ENCODE results near the gene WFDC11. TPM values are rescaled to one million over a fixed set of nuclear protein-coding genes. Genes with fewer than 3 reads are reported as not detected.

The WFDC11 gene
- total and polyA plus RNA-seq, 2 of the 4 experiments (the other 2 are of a cell fraction) = not detected

- no peaks in the 10 kb centered on the region for H3K79me1 ChIP-seq (ENCODE audit: low read depth in 1 of 2, low read length in 2 of 2)
- no peaks in the 10 kb centered on the region for H3K4me1 ChIP-seq (ENCODE audit: control insufficient read depth, insufficient read depth, low read length)
- H3K9ac ChIP-seq (ENCODE audit: low read depth, low read length) = no peak overlapping the region
- TF ChIP-seq SMC3 (IDR thresholded peaks at IDR 0.05; ENCODE audit: low read depth, low read length) (no peak), POLR2A (IDR thresholded peaks at IDR 0.05; ENCODE audit: low read depth, low read length) (no peak), MAZ (IDR thresholded peaks at IDR 0.05; ENCODE audit: borderline replicate concordance, low read depth, low read length) (no peak), MAFK (IDR thresholded peaks at IDR 0.05; ENCODE audit: low read depth, low read length) (no peak), RFX5 (IDR thresholded peaks at IDR 0.05; ENCODE audit: low read depth, low read length) (no peak), RCOR1 (IDR thresholded peaks at IDR 0.05; ENCODE audit: insufficient replicate concordance, low read length) (no peak), CHD1 (IDR thresholded peaks at IDR 0.05; ENCODE audit: low read depth, low read length) (no peak), FOS (IDR thresholded peaks at IDR 0.05; ENCODE audit: low read depth, low read length) (no peak), ELK1 (IDR thresholded peaks at IDR 0.05; ENCODE audit: borderline replicate concordance, low read depth, low read length) (no peak), CEBPB (IDR thresholded peaks at IDR 0.05; ENCODE audit: low read depth, low read length) (no peak), NFE2L2 (IDR thresholded peaks at IDR 0.05; ENCODE audit: low read depth, low read length) (no peak)
- POLR2A ChIA-PET (ENCODE audit: unreplicated experiment) = no interaction called here
- no TSS peak for BruUV-seq (replicated peaks)
- H3K9me3 ChIP-seq (ENCODE audit: control insufficient read depth, insufficient read depth, low read length) = no peaks in the 10 kb centered on the region
- no peak overlapping the region for H2BK20ac ChIP-seq (ENCODE audit: low read depth, low read length)
- ATAC-seq (ENCODE audit: low read depth) (no peak), DNase-seq (no peak)
- no peak overlapping the region for H3K14ac ChIP-seq (replicated peaks; ENCODE audit: low read depth, low read length)
- no peaks in the 10 kb centered on the region for H3K36me3 ChIP-seq (ENCODE audit: control insufficient read depth, insufficient read depth, low read length)
- H2BK5ac ChIP-seq (ENCODE audit: low read depth, low read length, poor library complexity, severe bottlenecking) = no peak overlapping the region
- no peak overlapping the region for H4K91ac ChIP-seq (ENCODE audit: insufficient read depth, low read depth, low read length)
- no peak overlapping the region for H2AK5ac ChIP-seq (ENCODE audit: low read depth, low read length)
- no peak overlapping the region for H3K4ac ChIP-seq (ENCODE audit: low read depth, low read length)
- no peak overlapping the region for H3K4me2 ChIP-seq (ENCODE audit: low read depth, low read length)
- no peaks in the 10 kb centered on the region for H3K27me3 ChIP-seq (ENCODE audit: control insufficient read depth, insufficient read depth, low read length)
- no peaks in the 10 kb centered on the region for H3K9me1 ChIP-seq (ENCODE audit: insufficient read depth, low read length)
- intact Hi-C loops (cut with micrococcal nuclease) (no loop called here), dilution Hi-C loops (cut with HindIII; ENCODE audit: low sequenced_read_pairs, unreplicated experiment) (no loop called here), in situ Hi-C loops (cut with MboI; ENCODE audit: low sequenced_read_pairs) (no loop called here)
- H3K23ac ChIP-seq (ENCODE audit: low read depth, low read length) = no peak overlapping the region
- no peak overlapping the region for H4K5ac ChIP-seq (ENCODE audit: low read depth, low read length)
- no peak overlapping the region for H2BK15ac ChIP-seq (ENCODE audit: low read depth, low read length)
- no peak overlapping the region for H2AK9ac ChIP-seq (replicated peaks; ENCODE audit: low read depth, low read length, poor library complexity)
- no peak overlapping the region for H3K18ac ChIP-seq (ENCODE audit: low read depth, low read length)
- no peak overlapping the region for H3K27ac ChIP-seq (ENCODE audit: insufficient read depth, low read length)
- H3K4me3 ChIP-seq (ENCODE audit: insufficient read depth, low read depth, low read length) = no peak overlapping the region
- H4K20me1 ChIP-seq (ENCODE audit: insufficient read depth, low read length) = no peaks in the 10 kb centered on the region
- H2BK120ac ChIP-seq (ENCODE audit: low read depth, low read length) = no peak overlapping the region
- CTCF ChIA-PET = no interaction called here
- H3K56ac ChIP-seq (ENCODE audit: extremely low read depth, insufficient read depth, low read length) = no peak overlapping the region
- no peak overlapping the region for H2AFZ ChIP-seq (replicated peaks; ENCODE audit: low read length, poor library complexity)
- no peak overlapping the region for H4K8ac ChIP-seq (ENCODE audit: low read depth in 2 of 2, low read length in 2 of 2)
These were observed 9.6 kb upstream of the WFDC11 start for GRCh38 chr20:45679650-45680049.
